Smooth muscle cell of the brain vasculature (primary cell): Measurements from ENCODE around the gene TMTC1.

Experiments used
- DNase-seq: peaks from one replicate; pipeline ENCODE4 v3.0.0-alpha.2; 2012; ENCODE audit warnings: low read depth, low spot score

The TMTC1 gene

DNA sequence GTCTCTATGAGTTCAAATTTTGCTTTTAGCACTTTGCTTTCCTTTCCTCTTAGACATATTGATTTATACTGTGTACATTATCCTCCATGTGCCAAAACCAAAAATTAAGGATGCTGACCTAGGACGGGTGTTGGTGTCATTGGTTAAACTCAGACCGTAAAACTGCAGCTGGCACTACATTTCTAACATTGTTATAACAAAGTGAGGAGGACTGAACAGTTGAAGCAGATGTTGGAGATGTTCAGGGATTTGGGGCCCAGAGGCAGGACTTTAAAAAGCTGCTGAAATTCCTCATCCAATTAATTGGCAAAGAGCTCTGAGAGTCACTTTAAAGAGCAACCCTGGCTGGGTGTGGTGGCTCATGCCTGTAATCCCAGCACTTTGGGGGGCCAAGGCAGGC, 72.4 kb downstream of the TMTC1 start:
- no peak for DNase-seq

DNA sequence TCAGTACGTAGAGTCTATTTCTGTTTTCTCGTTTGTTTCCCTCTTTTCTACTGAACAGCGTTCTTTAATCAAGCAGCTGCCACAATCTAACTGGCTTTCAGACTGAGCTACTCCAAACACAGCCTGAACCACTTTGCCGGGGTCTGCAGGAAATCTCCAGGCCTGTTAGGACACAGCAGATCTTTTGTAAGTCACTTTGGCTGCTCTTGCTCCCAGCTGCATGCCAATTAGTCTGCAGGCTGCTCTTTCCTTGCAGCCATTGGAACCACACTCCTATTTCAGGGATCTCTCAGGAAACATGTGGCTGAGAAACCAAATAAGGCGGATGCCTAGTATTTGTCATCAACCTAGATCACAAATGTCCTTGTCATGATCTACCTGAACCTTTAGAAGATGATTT, 73.6 kb downstream of the TMTC1 start:
- no peak for DNase-seq

DNA sequence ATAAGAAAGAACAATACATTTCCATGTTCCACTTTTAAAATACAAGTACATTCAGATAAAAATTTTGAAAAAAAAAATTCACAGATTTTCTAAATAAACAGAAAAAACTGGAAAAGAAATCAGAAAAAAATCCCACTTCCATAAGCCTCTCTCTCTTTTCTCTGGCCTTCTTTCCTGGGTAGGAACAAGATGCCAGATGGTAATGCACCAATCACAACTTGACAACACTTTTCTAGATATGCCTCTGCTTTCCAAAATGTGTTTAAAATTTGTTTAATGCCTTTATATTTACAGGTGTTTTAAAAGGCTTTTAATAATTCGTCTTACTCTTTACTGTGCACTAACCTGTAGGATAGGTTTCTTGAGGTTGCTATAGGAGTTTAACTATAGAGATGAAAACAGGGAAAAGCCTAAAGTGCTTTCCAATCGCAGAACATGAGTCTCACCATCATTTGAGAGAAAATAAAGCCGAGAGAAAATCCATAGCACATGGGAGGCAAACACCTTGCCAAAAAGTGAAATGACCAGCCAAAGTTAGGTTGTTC, 74.2 kb downstream of the TMTC1 start:
- no peak for DNase-seq

DNA sequence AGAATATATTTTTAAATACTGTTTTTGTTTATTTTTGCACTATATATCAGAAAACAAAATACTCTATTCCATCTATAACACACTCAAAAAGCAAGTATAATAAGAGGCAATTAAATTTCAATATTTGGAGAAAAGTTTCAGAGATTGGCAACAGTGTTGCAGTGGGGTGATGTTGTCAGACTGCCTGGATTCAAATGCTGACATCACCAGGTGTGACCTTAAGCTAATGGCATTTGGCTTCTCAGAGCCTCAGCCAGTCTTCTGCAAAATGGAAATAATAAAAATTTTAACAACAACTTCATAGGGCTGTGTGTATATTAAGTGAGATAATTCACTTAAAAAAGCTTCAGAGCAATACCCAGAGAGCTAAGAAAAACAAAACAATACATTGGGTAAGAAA, 74.7 kb downstream of the TMTC1 start:
- no peak for DNase-seq

DNA sequence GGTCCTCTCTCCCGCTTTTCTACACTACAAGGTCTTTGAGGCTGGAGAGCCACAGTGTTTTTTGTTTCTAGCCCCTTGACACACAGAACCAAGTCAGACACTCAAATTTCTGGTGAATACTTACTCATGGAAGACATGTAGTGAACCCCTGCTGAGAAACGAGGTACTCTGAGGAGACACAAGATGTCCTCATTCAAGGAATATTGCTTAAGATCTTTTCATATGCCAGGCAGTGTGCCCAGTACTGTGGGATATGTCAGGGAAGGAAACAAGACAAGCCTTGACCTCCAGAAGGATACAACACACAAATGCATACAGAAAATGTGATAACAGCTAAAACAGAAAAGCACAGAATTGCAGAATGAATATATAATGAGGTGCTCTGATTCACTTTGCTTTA, 75.9 kb downstream of the TMTC1 start:
- DNase-seq: no peak

DNA sequence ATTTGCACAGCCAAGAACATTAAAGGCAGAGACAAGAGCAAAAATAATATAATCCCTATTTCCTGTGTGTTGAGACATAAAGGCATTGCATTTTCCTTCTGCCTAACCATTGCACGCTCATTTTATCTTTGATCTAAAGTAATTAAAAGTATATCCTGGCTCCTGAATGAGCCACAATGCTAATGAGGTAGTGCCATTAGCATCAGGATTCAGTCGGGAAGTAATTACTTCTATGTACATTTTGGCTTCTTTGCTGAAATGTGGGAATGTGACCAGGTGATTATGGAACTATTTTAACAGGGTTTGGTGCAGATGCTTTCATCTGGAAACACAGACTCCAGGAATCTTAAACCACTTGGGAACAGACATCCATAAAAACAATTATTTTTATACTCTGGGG, 77.4 kb downstream of the TMTC1 start:
- no peak for DNase-seq

DNA sequence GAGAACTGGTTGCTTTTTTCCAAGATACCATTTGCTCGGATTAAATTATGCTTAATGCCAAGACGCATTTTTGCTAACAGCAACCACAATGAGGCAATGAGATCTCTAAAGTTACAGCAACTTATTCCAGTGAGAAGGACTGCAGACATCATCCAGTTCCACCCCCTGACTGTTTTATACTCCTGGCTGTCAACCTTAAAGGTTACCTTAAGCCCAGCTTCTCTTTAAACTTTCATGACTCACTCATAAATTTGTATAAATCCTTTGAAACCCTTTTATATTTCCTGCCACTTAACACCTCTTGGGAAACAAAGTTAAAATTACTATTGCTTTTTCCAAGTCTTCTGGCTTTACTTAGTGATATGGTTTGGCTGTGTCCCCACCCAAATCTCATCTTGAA, 80.2 kb downstream of the TMTC1 start:
- DNase-seq: no peak

DNA sequence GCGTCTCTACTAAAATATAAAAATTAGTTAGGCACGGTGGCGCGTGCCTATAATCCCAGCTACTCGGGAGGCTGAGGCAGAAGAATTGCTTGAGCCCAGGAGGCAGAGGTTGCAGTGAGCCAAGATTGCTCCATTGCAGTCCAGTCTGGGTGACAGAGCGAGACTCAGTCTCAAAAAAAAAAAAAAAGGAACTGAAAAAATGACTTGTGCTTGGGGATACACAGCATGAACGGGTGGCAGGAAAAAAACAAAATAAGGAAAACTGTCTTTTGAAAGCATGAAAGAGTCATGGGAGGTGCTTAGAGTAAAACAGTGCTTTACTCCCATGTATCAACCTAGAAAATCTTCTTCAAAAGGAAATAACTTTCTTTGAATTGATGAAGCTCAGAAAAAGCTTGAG, 80.8 kb downstream of the TMTC1 start:
- no peak for DNase-seq

DNA sequence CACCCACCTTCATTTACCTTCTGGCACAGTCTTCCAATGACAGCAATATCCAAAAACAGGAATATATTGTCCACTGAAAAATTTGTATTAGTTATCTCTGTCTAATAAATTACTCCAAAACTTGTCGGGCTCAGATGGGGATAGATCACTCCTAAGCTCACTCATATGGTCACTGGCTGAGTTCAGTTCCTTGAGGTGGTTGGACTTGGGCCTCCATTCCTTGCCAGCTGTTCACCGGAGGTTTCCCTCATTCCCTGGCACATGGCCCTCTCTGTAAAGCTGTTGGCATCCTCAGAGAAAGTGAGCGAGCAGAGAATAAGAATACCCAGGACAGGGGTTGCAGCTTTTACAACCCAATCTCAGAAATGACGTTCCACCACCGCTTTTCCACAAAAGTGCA, 81.5 kb downstream of the TMTC1 start:
- no peak for DNase-seq

DNA sequence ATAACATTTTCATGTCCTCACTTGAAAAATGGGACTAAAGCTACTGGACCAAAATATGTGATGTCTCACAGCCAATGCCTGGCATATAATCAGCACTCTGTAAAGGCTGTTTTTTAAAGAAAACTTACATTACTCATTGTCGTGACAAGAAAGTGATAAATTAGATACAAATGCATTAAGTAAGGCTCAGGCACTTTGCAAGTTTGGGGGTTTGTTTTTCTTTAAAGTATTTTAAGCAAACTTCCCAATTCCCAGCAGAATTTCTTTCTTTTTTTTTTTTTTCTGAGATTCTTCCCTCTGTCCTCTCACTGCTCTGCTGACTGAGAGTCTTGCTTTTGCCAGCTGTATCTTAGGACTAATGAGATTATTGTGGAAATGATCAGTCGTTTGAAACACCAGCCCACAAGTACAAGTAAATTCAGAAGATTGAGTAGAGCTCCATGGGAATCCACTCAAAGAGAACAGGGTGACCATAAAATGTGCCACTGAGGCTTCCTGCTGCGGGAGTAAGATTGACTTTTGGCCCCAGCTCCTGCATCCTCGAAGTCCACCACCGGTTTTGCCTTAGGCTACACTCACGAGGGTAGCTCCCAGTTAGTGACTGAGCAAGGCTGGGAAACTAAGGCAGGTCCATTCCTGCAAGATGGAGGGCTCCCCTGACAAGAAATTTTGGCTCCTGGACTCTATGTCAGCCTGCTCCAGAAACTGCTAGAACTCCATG, 82.8 kb downstream of the TMTC1 start:
- no peak for DNase-seq

DNA sequence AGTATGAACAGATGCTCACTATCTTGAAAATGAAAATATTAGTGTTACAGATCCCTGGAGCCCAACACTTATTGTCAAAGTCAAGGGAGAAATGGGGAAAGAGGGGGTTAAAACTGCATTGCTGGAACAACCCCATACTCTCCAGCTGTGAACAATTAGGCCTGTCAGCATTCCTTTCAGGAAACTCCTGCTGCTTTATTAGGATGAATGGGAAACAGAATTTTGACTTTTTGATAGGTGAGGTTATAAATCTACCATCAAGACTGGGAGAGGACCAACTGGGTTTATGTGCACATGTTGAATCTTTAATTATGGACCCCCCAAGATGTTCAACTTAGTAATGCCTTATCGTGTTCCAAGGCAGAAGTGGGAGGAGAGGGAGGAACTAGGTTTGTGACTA, 85.0 kb downstream of the TMTC1 start:
- DNase-seq: no peak

DNA sequence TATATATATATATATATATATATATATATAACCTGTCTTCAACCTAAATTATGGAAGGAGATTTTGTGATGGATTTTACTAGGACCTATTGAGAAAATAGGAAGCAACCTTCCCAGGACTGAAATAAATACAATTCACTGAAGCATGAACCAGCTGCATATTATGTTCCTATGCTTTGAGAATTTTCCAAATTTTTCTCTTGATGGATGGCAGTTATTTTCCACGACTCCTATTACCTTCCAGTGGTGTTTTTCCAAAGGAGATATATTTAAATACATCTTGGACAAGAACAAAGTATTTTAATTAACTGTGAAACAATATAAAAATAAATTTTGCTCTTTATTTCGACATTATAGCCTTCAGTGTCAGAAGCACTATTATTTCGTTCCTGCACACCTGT, 87.9 kb downstream of the TMTC1 start:
- no peak for DNase-seq

DNA sequence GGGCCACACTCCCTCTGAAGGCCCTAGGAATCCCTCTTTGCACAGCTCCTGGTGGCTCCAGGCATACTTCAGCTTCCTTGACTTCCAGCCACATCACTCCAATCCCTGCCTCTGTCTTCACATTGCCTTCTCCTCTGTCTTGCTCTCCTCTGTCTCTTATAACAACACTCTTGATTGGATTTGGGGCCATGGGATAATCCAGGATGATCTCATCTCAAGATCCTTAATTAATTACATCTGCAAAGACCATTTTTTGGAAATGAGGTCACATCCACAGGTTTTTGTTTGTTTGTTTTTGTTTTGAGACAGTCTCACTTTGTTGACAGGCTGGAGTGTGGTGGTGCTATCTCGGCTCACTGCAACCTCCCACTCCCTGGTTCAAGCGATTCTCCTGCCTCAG, 88.7 kb downstream of the TMTC1 start:
- DNase-seq: no peak

DNA sequence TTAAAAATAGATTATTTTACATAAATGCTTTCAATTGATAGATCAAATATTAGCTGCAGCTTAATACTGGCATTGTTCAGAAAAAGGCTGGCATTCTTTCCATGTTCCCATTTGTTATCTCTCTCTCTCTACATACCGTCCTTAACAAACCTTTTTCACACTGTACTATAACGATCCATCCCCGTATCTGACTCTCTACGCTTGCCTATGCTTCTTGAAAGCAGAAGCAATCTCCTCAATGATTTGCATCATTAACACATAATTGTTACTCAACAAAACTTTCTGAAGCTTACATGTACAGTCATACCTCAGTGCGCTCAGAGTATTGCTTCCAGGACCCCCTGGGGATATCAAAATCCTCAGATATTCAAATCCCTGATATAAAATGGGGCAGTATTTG, 89.7 kb downstream of the TMTC1 start:
- DNase-seq: no peak

DNA sequence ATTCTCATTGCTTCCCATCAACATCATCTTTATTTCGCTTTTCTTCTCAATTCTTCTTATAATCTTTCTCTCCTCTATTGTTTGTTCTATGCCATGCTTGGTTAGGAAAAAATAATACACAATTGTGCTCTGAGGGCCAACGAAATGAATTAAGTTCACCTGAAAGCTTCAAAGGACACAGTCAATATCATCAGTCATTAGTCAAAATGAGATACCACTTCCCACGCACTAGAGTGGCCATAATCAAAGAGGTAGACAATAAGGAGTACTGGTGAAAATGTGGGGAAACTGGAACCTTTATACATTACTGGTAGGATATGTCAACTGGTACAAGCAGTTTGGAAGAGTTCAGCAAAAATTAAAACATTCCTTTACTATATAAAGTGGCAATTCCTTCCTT, 91.5 kb downstream of the TMTC1 start:
- DNase-seq: no peak

DNA sequence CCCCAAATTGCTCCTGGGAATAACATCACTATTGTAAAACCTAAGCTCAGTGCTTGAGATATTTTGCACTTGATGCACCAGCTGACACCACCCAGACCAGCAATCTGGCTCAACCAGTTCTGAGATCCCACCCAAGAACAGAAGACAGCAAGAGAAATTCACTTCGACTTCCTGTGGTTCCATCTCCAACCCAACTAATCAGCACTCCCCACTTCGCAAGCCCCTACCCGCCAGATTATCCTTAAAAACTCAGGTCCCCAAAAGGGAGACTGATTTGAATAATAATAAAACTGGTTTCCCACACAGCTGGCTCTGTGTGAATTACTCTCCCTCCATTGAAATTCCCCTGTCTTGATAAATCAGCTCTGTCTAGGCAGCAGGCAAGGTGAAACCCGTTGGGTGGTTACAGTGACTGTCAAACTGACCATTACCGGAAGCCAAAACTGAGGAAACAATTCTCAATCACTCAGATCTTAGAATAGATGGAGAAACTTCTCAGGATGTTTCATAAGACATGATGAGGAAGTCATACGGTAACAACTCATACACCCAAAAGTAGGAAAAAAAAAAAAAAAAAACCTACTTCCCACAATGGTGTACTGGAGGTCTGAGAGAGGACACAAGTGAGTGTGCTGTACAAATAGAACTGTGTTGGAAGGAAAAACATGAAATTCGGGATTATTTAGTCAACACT, 92.4 kb downstream of the TMTC1 start:
- DNase-seq: no peak

DNA sequence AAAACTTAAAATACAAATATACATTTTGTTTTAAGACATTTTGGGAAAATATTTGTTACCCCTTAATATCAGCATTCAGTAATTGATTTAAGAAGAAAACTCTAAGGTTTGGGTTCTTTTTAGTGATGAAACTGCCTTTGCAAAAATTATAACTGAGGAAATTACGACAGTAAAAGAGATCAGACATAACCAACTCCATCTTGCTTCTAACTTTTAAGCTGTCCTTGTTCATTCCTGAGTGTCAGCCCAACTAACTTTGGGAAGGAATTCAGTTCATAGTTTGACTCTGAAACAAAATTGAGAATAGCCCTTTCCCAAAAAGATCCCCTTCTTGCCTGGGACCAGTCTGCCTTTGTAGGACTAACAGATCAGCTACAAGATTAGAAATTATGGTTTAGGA, 93.0 kb downstream of the TMTC1 start:
- no peak for DNase-seq

DNA sequence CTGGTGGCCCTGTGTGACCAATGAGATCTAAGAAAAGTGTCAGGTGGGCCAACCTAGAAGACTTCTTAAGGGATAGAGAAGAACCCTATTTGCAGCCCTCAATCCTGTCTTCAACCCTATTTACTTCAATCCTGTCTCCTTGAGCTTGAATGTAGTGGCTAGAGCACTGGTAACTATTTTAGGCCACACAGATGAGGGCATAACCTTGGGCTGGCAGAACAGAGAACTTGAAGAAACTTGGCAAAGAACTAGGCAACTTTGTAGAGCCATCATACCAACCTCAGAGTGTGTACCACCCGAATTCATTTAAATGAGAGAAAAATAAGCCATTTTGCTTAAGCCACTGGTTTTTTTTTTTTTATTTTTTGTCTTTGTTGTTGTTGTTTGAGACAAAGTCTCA, 94.8 kb downstream of the TMTC1 start:
- no peak for DNase-seq

DNA sequence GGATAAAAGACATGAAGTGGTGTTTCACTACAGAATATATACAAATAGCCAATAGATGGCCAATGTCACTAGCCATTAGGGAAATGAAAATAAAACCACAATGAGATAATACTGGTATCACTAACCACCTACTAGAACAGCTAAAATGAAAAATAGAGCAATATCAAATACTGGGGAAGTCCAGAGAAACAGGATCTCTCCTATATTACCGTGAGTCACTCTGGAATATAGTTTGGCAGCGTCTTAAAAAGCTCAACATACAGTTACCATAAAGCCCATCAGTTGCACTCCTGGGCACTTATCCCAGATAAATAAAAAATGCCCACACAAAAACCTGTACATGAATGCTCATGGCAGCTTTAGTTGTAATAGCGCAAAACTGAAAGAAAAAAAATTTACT, 101.7 kb downstream of the TMTC1 start:
- no peak for DNase-seq

DNA sequence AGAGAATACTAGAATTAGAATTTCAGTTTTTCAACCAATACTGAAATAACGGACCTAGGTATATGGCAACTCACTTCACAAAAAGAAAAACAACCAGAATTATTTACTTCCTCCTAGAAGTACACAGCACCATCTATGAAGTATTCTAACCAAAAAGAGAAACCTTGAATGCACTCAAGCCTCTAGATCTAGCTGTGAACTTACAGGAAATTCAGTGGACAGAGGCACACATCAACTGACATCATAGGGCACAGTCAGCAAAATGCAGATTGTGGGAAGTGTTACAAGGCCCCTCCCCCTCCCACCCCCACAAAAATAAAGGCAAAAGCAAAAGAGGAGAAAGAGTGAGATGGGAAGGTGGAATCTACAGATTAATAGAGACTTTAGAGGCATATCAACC, 102.4 kb downstream of the TMTC1 start:
- DNase-seq: no peak

DNA sequence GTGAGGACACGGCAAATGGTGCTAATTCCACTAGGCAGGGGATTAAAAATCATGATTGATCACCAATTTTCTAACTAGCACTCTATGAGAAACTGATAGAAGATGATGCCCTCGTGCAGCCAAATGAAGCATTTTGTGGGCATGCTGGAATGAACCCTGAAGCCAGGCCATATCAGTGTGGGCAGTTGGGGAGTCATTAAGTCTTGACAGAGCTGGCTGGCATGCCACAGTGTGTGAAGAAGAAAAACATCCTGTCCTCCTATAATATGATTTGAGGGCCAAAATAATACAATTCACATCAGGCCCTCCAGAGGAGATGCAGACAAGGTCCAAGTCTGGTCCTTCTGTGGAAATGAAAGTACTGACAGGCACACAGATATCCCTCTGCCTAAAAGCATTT, 107.1 kb downstream of the TMTC1 start:
- DNase-seq: no peak

DNA sequence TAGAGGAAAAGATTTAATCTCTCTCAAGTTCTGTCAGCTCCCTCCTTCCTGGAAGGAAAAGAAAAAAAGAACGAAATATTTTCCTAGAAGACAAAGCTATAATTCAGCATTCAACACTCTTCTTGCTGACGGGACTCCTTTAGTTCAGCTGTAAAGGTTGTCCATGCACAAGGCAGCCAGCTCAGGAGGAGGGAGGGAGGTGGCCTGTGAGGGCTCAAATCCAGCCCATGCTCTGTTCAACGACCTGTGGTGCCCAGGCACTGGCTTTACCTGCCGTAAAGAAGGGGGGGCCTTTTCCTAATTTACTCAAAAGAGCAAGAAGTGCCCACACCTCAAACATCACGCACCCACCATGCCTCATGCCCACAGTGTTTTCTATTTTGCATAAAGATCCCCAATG, 109.3 kb downstream of the TMTC1 start:
- DNase-seq: no peak

DNA sequence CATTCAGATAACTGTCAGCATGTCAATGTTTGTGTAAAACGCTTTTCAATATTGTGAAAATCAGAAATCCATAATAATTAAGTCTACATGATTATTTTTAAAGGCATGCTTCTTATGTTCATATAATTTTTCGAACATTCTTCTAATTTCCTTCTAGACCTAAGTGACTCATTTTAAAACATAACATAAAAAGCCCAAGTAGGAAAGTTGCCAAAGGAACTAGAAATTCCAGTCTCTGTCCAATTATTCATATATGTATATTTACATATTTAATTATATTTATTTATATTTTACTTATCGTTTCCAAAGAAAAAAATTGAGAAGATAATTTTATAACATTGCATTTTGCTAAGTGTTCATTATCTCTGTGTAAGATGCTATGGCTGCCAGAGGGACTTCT, 110.4 kb downstream of the TMTC1 start:
- no peak for DNase-seq
